ENCODE data around the gene SF3B1. TPM values are rescaled to one million over a fixed set of nuclear protein-coding genes. Genes with fewer than 3 reads are reported as not detected.
"Not testable (repeated sequence)": the region's sequence is repeated elsewhere in the genome, so short reads cannot be mapped to it uniquely, and the experiment has no call there.

SF3B1 gene
- total and polyA plus RNA-seq, 8 donors = 75.8 to 277 (median 130) TPM

DNA sequence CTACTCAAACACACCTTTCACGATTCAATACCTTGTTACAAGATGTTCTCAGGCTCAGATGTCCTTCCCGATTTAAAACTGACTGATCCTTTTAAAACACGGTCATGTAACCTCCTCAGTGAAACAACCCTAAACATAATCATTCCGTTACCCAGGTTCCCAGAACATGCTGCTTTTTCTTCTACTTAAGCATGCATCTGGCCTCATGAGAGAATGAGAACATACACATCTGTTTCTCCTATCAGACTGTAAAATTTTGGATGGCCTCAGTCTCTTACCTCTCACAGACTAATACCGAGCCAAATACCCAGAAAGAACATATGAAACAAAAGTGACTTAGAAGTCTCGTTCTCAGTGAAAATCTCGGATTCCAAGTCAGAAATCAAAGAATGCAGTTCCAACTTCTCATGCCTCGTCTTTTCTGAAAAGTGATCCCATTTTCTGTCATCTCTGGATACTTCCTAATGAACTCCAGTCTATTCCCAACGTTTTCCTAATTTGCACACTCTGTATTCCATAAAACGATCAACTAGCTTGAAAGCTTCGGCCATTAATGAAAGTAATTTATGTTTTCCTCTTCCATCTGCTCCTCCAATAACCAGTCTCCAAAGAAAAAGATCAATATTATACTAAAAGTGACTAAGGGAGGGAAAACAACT, 919 bp downstream of the SF3B1 start:
- WGBS, 2 donors = 0% methylated on average over 11 of the region's 11 CpGs
- ATAC-seq (no peak), DNase-seq (no peak), FAIRE-seq (no peak)
- H3K36me3 ChIP-seq = no peaks in the 10 kb centered on the region
- TF ChIP-seq, protein P1, sequence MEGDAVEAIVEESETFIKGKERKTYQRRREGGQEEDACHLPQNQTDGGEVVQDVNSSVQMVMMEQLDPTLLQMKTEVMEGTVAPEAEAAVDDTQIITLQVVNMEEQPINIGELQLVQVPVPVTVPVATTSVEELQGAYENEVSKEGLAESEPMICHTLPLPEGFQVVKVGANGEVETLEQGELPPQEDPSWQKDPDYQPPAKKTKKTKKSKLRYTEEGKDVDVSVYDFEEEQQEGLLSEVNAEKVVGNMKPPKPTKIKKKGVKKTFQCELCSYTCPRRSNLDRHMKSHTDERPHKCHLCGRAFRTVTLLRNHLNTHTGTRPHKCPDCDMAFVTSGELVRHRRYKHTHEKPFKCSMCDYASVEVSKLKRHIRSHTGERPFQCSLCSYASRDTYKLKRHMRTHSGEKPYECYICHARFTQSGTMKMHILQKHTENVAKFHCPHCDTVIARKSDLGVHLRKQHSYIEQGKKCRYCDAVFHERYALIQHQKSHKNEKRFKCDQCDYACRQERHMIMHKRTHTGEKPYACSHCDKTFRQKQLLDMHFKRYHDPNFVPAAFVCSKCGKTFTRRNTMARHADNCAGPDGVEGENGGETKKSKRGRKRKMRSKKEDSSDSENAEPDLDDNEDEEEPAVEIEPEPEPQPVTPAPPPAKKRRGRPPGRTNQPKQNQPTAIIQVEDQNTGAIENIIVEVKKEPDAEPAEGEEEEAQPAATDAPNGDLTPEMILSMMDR (IDR thresholded peaks at IDR 0.05) = no peak
- intact Hi-C loops (cut with DNase I) = no loop called here
- peak overlapping the region; percentile 67 to 94 (median 90) for H3K4me3 ChIP-seq
- peak overlapping the region; percentile 96 to 98 (median 96) for H3K27ac ChIP-seq
- peaks cover 18 to 33% (median 26%) of the 10 kb centered on the region in 3 donors for H3K4me1 ChIP-seq
- no peaks in the 10 kb centered on the region for H3K9me3 ChIP-seq
- no peaks in the 10 kb centered on the region for H3K27me3 ChIP-seq

DNA sequence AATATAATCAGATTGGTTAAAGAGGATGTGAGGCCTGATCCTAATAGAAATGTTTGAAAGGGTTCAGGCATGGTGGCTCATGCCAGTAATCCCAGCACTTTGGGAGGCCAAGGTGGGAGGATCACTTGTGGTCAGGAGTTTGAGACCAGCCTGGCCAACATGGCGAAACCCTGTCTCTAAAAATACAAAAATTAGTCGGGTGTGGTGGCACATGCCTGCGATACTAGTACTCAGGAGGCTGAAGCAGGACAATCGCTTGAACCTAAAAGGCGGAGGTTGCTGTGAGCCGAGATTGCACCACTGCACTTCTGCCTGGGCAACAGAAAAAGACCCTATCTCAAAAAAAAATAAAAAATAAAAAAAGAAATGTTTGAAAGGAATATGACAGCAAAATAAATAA, 2.3 kb downstream of the SF3B1 start:
- WGBS, 2 donors = 65 to 79% methylated on average over 6 of the region's 6 CpGs
- H3K27ac ChIP-seq; H3K27me3 ChIP-seq; H3K9me3 ChIP-seq; DNase-seq; intact Hi-C loops (cut with DNase I); ATAC-seq; H3K36me3 ChIP-seq; FAIRE-seq: not testable (repeated sequence)
- peak overlapping the region in 2 of 4 donors; percentile 88 to 91 for H3K4me3 ChIP-seq
- peaks cover 18 to 40% (median 38%) of the 10 kb centered on the region in 3 donors for H3K4me1 ChIP-seq

DNA sequence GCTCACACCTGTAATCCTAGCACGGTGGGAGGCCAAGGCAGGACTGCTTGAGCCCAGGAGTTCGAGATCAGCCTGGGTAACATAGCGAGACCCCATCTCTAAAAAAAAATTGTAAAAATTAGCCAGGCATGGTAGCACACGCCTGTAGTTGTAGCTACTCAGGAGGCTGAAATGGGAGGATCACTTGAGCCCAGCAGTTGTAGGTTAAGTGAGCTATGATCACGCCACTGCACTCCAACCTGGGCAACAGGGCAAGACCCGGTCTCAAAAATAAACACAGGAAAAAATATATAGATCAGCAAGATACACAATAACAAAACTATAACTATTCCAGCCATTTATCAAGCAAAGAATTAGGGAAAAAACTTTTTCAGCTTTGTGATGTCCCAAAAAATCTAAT, 3.0 kb downstream of the SF3B1 start:
- Histone ChIP-seq H3K4me1 (peaks cover 18 to 47% (median 45%) of the 10 kb centered on the region in 3 donors), H3K36me3 (no peaks in the 10 kb centered on the region), H3K27ac (no peak overlapping the region), H3K4me3 (no peak overlapping the region), H3K27me3 (no peaks in the 10 kb centered on the region), H3K9me3 (no peaks in the 10 kb centered on the region)
- intact Hi-C loops (cut with DNase I) = no loop called here
- DNase-seq = no peak
- no peak for ATAC-seq
- FAIRE-seq = no peak
- TF ChIP-seq, protein P1 (IDR thresholded peaks at IDR 0.05) = no peak
- WGBS, 2 donors = 35 to 38% methylated on average over 6 of the region's 6 CpGs

DNA sequence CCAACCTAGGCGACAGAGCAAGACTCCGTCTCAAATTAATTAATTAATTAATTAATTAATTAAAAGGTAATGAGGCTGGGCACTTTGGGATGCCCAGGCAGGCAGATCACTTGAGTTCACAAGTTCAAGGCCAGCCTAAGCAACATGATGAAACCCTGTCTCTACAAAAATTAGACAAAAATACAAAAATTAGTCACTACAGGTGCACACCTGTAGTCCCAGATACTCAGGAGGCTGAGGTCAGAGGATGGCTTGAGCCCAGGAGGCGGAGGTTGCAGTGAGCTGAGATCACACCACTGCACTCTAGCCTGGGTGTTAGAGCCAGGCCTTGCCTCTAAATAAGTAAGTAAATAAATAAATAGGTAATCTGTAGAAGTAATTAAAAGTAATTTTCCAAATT, 6.8 kb downstream of the SF3B1 start:
- ATAC-seq (peak in 1 of 4 donors; percentile 17), FAIRE-seq (no peak), DNase-seq (no peak)
- Histone ChIP-seq H3K9me3 (no peaks in the 10 kb centered on the region), H3K36me3 (peaks cover 0 to under 1% (median under 1%) of the 10 kb centered on the region in 3 donors), H3K4me1 (peaks cover 25 to 55% (median 51%) of the 10 kb centered on the region in 3 donors), H3K4me3 (no peak overlapping the region), H3K27ac (no peak overlapping the region), H3K27me3 (no peaks in the 10 kb centered on the region)
- WGBS, 2 donors = 95% methylated on average over 3 of the region's 3 CpGs
- TF ChIP-seq, protein P1 (IDR thresholded peaks at IDR 0.05) = no peak
- intact Hi-C loops (cut with DNase I) = no loop called here

DNA sequence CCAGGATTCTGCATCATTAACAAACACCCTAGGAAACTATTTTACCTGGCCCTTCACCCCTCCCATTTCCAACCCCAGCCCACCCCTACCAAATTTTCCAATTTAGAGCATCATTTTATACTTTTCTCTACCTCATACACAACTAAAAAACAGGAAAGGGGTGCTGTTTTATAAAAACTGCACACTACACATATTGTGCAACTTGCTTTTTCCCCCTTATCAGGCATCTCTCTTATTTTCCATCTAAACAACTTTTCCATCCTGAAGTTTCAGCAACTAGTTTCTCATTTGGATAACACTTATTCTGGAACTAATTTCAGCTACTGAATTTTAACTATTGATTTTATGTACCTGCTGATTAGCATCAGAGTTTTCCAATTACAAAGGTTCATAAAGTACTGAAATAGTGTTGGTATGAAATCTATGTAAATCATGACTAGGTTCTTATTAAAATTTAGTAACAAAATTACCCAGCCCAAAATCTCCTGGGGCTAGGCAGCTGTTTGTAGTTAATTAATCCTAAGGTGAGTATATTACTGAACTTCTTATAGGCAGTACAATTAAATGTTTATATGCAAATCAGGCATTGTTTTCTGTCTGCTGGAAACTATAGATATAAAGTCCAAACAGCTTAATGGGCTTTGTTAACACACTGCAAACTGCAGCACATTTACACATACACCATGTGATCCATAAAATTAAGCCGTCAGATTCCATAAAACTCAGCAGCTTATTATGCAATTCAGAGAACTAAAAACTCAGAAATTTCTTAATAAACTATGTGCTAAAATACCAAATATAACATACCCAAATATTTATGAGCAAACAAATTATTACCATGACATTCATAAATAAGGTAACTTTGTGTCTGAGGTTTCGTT, 7.9 kb downstream of the SF3B1 start:
- 39 to 42% methylated on average over 2 of the region's 2 CpGs for WGBS, 2 donors
- FAIRE-seq = no peak

More for the DNA sequence above, 7.9 kb downstream of the SF3B1 start:
- Histone ChIP-seq H3K4me1 (peaks cover 15 to 45% (median 44%) of the 10 kb centered on the region in 3 donors), H3K36me3 (peaks cover 0 to 11% (median 6%) of the 10 kb centered on the region in 3 donors), H3K27ac (no peak overlapping the region), H3K4me3 (no peak overlapping the region), H3K9me3 (no peaks in the 10 kb centered on the region), H3K27me3 (no peaks in the 10 kb centered on the region)
- intact Hi-C loops (cut with DNase I) = no loop called here
- TF ChIP-seq, protein P1 (IDR thresholded peaks at IDR 0.05) = no peak
- no peak for DNase-seq
- no peak for ATAC-seq

All from pancreas (tissue), 10 donors.